HEK293T (cell line): Measurements from ENCODE around the gene PIEZO1.

Experiments
- CTCF ChIA-PET: fragments of 350-600 bp; formaldehyde crosslinking; extraction: SDS; loops from one replicate; lab custom pipeline; 2021; ENCODE audit warnings: antibody characterized with exemption, inconsistent platforms; lab: Yijun Ruan, JAX
- POLR2A ChIA-PET: fragments of 350-600 bp; formaldehyde crosslinking; extraction: SDS; loops from one replicate; lab custom pipeline; 2020; ENCODE audit warnings: antibody characterized with exemption, inconsistent platforms; lab: Yijun Ruan, JAX
- DNase-seq: peaks from one replicate; pipeline ENCODE4 v3.0.0; 2012; ENCODE audit warnings: mixed read lengths; ENCODE audit errors: extremely low spot score
- ARNT ChIP-seq: fragments of 450-650 bp; IDR thresholded peaks from 2 replicates; pipeline ENCODE4 v1.6.1; 2017; ENCODE audit warnings: mild to moderate bottlenecking
- BHLHE40 ChIP-seq: fragments of 450-650 bp; IDR thresholded peaks from 2 replicates; pipeline ENCODE4 v1.6.1; 2016; ENCODE audit warnings: mild to moderate bottlenecking, moderate library complexity, borderline replicate concordance
- CTBP1 ChIP-seq: fragments of 450-650 bp; IDR thresholded peaks from 2 replicates; pipeline ENCODE4 v1.6.1; 2016; ENCODE audit warnings: borderline replicate concordance
- ELF4 ChIP-seq: fragments of 450-650 bp; IDR thresholded peaks from 2 replicates; pipeline ENCODE4 v1.6.1; 2017; ENCODE audit warnings: antibody characterized with exemption
- FOXA1 ChIP-seq: fragments of 450-650 bp; IDR thresholded peaks from 2 replicates; pipeline ENCODE4 v1.6.1; 2016; ENCODE audit warnings: mild to moderate bottlenecking
- FOXK2 ChIP-seq: fragments of 450-650 bp; IDR thresholded peaks from 2 replicates; pipeline ENCODE4 v1.6.1; 2016; ENCODE audit warnings: mild to moderate bottlenecking
- FOXM1 ChIP-seq: fragments of 450-650 bp; IDR thresholded peaks from 2 replicates; pipeline ENCODE4 v1.6.1; 2017; ENCODE audit warnings: mild to moderate bottlenecking, borderline replicate concordance
- HDGF ChIP-seq: fragments of 450-650 bp; IDR thresholded peaks from 2 replicates; pipeline ENCODE4 v1.6.1; 2017; ENCODE audit warnings: antibody characterized with exemption, borderline replicate concordance
- L3MBTL2 ChIP-seq: fragments of 450-650 bp; conservative IDR thresholded peaks from 2 replicates; pipeline ENCODE4 v1.6.1; 2016; ENCODE audit warnings: mild to moderate bottlenecking
- LEF1 ChIP-seq: fragments of 450-650 bp; IDR thresholded peaks from 2 replicates; pipeline ENCODE4 v1.6.1; 2017; ENCODE audit warnings: mild to moderate bottlenecking, borderline replicate concordance
- NFRKB ChIP-seq: fragments of 450-650 bp; IDR thresholded peaks from 2 replicates; pipeline ENCODE4 v1.6.1; 2016; ENCODE audit warnings: mild to moderate bottlenecking, moderate library complexity
- PKNOX1 ChIP-seq: fragments of 450-650 bp; IDR thresholded peaks from 2 replicates; pipeline ENCODE4 v1.6.1; 2016
- SP1 ChIP-seq: fragments of 450-650 bp; IDR thresholded peaks from 2 replicates; pipeline ENCODE4 v1.6.1; 2017
- SUZ12 ChIP-seq: fragments of 450-650 bp; IDR thresholded peaks from 2 replicates; pipeline ENCODE4 v1.6.1; 2016; ENCODE audit warnings: mild to moderate bottlenecking
- TARDBP ChIP-seq: fragments of 450-650 bp; IDR thresholded peaks from 2 replicates; pipeline ENCODE4 v1.6.1; 2016
- ZNF384 ChIP-seq: fragments of 450-650 bp; IDR thresholded peaks from 2 replicates; pipeline ENCODE4 v1.6.1; 2016

The PIEZO1 gene

GRCh38 chr16:88681709-88682451, 103.1 kb downstream of the PIEZO1 start:
- no peak for TF ChIP-seq FOXA1
- TF ChIP-seq BHLHE40 = no peak
- TF ChIP-seq SUZ12 = no peak
- no peak for TF ChIP-seq ELF4
- TF ChIP-seq PKNOX1 = no peak
- TF ChIP-seq ZNF384 = no peak
- TF ChIP-seq HDGF = no peak
- no peak for TF ChIP-seq ARNT
- no peak for TF ChIP-seq NFRKB
- TF ChIP-seq LEF1 = no peak
- TF ChIP-seq SP1 = no peak
- no peak for TF ChIP-seq TARDBP
- TF ChIP-seq CTBP1 = no peak
- no peak for TF ChIP-seq FOXK2
- TF ChIP-seq FOXM1 = no peak
- POLR2A ChIA-PET = no interaction called here
- DNase-seq = no peak
- CTCF ChIA-PET = interaction anchor here (0.7 kb wide), 1 partner anchor 51 kb away, joined by 3 read pairs; no protein-coding TSS in a partner anchor

- ChIA-PET POLR2A (no interaction called here), CTCF (no interaction called here)
- peak; percentile 61 for DNase-seq
- TF ChIP-seq ARNT (no peak), FOXM1 (no peak), ELF4 (no peak), TARDBP (no peak), SP1 (no peak), CTBP1 (no peak), BHLHE40 (no peak), L3MBTL2 (no peak), NFRKB (no peak)
Observed at GRCh38 chr16:88681084-88681680, 103.8 kb downstream of the PIEZO1 start.

- TF ChIP-seq ARNT = no peak
- TF ChIP-seq ELF4 = no peak
- no peak for TF ChIP-seq FOXM1
- TF ChIP-seq TARDBP = no peak
- TF ChIP-seq SP1 = no peak
- no peak for TF ChIP-seq CTBP1
- TF ChIP-seq PKNOX1 = no peak
- TF ChIP-seq LEF1 = no peak
- TF ChIP-seq SUZ12 = no peak
- TF ChIP-seq L3MBTL2 = no peak
- no peak for TF ChIP-seq NFRKB
- no peak for TF ChIP-seq ZNF384
- no peak for TF ChIP-seq HDGF
- no peak for TF ChIP-seq FOXA1
- TF ChIP-seq BHLHE40 = no peak
- TF ChIP-seq FOXK2 = no peak
- POLR2A ChIA-PET = no interaction called here
- DNase-seq = no peak
- CTCF ChIA-PET = interaction anchor here (0.7 kb wide), 1 partner anchor 414 kb away, joined by 3 read pairs; no protein-coding TSS in a partner anchor
Observed at GRCh38 chr16:88680554-88681083, 104.4 kb downstream of the PIEZO1 start.

GRCh38 chr16:88678224-88678979, 106.6 kb downstream of the PIEZO1 start:
- ChIA-PET POLR2A (no interaction called here), CTCF (no interaction called here)
- TF ChIP-seq PKNOX1 (no peak), ARNT (no peak), FOXM1 (no peak), L3MBTL2 (no peak), ZNF384 (no peak), SUZ12 (no peak), NFRKB (no peak), FOXA1 (no peak), CTBP1 (no peak), FOXK2 (no peak), TARDBP (no peak), HDGF (no peak), BHLHE40 (no peak), SP1 (no peak), LEF1 (no peak), ELF4 (no peak)
- no peak for DNase-seq

- POLR2A ChIA-PET = no interaction called here
- CTCF ChIA-PET = no interaction called here
- no peak for TF ChIP-seq FOXK2
- TF ChIP-seq CTBP1 = no peak
- TF ChIP-seq SP1 = no peak
- no peak for TF ChIP-seq LEF1
- TF ChIP-seq ARNT = no peak
- DNase-seq = no peak
Observed at GRCh38 chr16:88677721-88678120, 107.3 kb downstream of the PIEZO1 start.
